DMS79 treated with DMSO at 0.1 percent for 48 hours (cell line): ENCODE measurements around the gene LFNG.
A peak's percentile ranks its signal among the peaks of the same experiment; 100 is the strongest.
"Not testable (repeated sequence)": the region's sequence is repeated elsewhere in the genome, so short reads cannot be mapped to it uniquely, and the experiment has no call there.

Experiments used
- DNase-seq: peaks from one replicate; lab custom pipeline; 2025; lab: John Stamatoyannopoulos, UW

Gene LFNG

DNA sequence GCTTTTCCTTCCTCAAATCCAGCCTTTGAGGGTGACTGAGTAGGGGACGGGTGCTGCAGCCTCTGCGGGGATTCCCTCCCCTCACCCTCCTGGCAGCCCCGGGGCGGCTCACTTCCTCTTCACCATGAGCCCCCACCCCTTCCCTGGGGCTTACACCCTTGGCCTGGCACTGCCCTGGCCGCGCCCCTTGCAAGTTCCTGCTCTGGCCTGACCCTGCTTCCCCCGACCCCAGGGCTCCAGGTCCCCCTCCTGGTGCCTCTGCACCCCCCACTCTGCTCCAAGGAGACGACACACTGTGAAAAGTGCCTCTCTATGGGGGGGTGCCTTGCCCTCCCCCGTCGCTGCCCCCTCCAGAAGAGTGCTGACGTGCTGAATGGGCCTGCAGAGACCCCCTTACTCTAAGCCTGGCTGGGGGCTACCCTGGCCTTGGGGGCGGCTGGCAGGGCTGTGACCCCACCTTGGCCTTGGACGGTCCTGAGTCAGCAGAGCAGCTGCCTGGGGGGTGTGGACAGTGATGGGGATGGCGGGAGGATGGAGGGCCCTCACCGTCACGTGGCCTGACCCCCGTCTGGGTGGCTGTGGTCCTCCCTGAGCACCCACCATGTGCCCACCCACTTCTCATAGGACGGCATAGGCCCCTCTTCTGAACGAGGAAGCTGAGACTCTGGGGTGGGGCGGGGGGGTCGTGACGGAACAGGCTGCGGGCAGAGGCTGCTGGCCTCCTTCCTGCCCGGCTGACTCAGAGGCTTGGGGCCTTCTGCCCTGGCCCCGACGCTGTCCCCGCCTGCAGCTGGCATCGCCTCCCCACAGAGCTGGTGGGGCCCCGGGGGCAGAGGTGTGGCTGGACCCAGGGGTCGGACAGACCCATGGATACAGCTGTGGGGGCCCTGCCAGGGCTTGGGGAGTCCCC lies 9.8 kb downstream of the LFNG start:
- no peak for DNase-seq

DNA sequence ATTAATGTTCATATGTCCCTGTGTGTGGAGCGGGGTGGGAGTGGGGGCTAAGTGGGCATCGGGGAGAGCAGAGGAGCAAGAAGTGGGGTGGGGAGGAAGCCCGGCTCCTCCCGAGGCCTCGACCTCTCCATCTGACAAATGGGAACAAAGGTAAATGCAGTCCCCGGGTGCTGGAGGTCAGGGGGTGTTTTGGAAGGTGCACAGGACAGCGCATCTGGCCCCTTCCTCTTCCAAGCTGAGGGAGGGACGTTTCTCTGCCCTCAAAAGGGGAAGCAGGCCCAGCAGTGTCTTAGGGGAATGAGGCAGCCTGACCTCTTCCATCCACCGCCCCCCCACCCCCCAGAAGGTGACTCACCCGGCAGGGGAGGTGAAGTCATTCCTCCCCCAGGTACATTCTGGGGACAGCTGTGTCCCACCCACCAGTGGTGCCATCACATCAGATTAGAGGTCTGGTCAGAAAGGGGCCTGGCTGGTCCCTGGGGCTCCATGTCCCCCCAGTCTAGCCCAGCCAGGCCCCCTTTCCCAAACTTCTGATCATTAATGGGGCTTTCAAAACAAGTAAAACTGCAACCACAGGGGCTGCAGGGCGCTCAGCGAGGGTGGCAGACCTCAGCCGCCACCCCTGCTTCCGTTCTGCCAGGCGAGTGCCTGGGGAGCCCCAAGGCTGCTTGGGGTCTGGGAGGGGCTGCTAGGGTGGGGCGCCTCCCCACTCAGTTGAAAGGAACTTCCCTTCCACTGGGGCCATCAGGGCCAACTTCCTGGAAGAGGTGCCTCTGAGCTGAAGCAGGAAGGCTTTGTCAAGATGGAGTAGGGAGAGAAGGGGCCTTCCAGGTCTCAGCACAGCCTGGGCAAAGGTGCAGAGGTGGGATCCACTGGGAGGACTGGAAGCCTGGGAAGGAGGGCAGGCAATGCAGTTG lies 10.8 kb downstream of the LFNG start:
- DNase-seq: no peak

GRCh38 chr7:2530994-2531795 lies 11.6 kb downstream of the LFNG start:
- peak; percentile 14 for DNase-seq

DNA sequence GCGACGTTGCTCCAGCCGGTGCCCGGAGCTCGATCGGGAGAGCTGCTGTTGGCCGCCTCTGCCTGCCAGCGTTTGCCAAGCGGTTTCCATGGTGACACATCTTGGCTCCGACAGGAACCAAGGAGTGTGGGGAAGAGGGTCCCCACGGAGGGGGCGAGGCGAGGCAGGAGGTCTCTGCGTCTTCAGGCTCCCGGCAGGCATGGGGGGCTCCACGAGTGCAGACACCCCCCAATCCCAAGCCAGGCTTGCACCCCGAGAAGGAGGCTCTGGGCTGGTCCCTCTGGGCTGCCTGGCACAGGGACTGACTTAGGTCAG lies 12.2 kb downstream of the LFNG start:
- not testable (repeated sequence) for DNase-seq

DNA sequence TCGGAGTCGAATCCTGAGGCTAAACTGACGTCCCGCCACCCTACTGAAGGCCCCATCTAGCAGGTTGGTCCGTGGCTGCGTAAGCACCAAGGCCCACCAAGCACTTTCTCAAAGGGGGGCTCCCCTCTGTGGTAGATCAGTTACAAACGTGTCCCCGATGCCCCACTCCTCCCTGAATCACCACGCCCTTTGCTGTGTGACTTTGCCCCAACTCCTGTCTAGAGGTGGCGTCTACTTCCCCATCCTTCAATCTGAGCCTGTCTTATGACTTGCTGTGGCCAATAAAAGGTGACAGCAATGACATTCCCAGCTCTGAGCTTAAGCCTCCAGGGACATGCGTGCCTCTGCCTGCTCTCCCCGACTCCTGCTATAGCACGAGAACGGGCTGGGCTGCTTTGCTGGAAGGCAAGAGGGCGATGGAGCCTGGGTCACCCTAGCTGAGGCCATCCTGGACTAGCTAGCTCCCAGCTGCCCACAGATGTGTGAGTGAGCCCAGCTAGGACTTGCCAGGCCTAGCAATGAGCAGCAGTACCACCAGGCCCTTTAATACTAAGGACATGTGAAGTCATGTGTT lies 12.7 kb downstream of the LFNG start:
- not testable (repeated sequence) for DNase-seq

DNA sequence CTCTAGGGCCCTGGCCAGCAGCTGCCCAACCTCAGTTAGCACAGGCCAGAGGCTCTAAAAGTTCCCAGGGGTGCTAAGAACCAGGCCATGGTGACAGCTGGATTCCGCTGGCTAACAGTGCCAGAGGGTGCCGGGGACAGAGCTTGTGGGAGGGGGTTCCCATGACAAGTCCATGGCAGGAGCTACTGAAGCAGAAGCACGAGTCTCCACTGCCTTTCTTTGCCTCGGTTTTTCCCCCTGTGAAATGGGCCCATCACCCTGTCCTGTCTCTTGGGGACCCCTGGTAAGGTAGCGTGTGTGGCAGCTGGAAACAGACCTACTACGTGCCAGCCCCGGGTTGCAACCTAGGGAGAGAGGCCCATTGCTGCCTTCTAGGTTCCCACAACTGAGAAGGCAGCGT lies 13.2 kb downstream of the LFNG start:
- not testable (repeated sequence) for DNase-seq

DNA sequence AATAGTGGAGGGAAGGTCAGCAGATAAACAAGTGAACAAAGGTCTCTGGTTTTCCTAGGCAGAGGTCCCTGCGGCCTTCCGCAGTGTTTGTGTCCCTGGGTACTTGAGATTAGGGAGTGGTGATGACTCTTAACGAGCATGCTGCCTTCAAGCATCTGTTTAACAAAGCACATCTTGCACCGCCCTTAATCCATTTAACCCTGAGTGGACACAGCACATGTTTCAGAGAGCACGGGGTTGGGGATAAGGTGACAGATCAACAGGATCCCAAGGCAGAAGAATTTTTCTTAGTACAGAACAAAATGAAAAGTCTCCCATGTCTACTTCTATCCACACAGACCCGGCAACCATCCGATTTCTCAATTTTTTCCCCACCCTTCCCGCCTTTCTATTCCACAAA lies 14.0 kb downstream of the LFNG start:
- DNase-seq: not testable (repeated sequence)

- not testable (repeated sequence) for DNase-seq
These were observed 14.6 kb downstream of the LFNG start for GRCh38 chr7:2534214-2534613.

GRCh38 chr7:2535872-2536627 lies 16.5 kb downstream of the LFNG start:
- DNase-seq: not testable (repeated sequence)

DNA sequence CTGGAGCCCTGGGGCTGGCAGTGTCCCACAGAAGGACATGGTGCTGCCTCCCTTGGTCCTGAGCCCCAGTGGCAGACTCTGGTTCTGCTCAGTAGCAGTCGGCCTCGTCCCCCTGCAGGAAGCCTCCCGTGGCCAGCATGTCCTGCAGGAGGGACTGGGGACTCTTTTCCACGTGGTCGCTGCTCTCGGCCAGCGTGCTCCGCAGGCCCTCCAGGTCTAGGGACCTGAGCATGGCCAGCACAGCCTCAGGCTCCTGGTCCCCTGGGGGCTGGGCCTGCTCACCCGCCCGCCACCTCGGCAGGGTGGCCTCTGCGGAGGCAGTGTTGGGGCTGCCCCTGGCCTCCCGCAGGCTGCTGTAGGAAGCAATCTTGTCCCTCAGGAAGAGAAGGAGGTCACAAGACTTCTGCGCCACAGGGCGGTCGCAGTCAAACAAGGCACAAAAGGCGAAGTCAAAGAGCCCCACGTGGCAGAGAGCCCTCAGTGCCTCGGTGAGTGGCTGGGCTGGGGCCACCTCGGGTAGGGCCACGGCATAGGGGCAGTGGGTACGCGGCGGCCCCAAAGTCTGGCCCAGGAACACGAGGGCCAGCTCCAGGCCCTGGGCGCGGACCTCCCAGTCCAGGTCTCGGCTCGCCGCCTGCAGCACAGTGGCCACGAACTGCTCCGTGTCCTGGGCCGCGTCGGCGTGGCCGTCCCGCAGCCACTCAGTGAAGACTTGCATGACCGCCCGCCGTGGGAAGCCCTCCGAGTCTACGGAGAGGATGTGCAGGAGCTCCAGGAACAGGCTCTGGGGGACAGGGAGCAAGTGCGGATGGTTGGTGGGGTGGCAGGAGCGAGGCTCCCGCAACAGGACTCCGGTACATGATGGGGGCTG lies 18.6 kb downstream of the LFNG start:
- DNase-seq: no peak

GRCh38 chr7:2539031-2539911 lies 19.7 kb downstream of the LFNG start:
- DNase-seq: no peak

- DNase-seq: no peak
These were observed 20.6 kb downstream of the LFNG start for GRCh38 chr7:2540133-2540532.

GRCh38 chr7:2540641-2541051 lies 21.1 kb downstream of the LFNG start:
- no peak for DNase-seq

GRCh38 chr7:2541291-2542010 lies 21.9 kb downstream of the LFNG start:
- DNase-seq: no peak

DNA sequence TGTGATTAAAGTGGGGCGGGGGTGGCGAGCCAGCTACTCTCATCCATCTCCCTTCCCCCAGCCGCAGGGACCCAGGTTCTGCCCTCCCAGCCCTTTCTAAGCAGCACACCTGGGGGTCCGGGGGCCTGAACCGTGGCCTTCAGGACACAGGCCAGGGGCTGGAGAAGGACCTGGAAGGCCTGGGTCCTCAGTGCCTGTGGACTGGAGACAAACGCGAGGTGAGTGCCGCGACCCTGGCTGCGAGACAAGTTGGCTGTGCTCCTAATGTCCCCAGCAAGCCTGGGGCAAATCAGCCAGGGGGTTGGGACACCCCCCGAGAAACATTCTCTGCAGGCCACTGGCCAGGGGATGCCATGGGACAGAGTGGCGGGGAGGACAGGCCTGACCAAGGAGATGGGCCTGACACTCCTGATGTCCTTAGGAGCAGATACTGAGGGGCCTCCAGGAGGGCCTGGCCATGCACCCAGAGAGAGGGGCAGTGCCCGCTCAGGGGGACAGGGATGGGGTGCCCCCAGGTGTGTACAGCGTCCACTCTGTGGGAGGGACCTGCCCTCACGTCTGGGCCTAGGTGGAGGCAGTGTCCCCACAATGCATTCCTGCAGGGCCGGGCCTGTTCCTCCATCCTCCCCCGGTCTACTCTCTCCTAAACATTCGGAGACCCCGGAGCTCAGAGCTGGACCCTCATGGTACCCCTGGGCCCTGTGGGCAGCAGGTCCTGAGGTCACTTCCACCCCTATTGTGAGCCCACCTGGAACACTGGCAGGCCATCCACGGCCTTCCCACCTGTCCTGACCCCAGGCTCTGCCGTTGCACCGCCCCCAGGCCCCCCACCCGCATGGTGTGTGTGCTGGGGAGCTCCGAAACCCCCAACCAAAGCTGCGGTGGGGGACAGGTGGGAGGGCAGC lies 22.7 kb downstream of the LFNG start:
- DNase-seq: no peak

DNA sequence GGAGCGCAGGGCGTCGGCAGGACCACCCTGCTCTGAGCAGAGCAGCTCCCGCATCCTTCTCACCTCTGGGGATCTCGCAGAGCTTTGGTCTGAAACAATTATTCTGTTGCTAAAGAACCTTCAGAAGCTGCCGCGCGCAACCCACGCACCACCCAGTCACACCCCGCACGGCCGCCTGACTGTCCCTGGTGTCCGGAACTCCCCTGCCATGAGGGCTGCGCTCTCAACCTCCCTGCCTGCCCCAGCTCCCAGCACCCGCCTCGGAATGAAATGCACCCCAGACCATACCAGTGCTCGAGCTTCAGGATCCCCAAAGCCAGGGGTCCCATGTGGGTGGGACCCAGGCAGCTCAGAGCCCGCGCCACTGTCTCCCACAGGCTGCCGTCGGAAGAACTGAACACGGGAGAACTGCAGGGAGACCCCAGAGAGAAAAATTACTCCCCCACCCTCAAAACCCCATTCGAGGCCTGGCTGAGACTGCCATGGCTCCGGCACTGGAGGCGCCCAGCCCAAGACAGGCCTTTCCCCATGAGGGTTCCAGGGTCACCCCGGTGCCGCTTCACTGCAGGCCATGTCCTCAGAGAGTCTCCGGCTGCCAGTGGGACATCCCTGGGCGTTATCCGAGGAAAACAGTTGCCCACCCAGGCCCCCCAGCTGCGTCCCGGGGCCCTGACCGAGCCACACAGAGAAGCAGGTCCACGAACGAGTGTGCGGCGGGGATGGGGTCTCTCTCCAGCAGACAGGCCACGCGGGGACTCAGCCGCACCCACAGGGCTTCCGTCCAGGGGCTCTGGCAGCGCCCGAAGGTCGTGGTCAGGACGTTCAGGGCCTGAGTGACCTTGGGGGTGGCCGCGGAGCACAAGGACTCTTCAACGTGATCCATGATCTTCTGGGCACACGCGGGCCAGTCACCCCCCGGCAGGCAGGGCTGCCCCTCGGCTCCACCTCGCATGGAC lies 23.6 kb downstream of the LFNG start:
- no peak for DNase-seq
